HG03060 (cell line): ENCODE results near the gene PLXDC1.
"Not testable (repeated sequence)": the region's sequence is repeated elsewhere in the genome, so short reads cannot be mapped to it uniquely, and the experiment has no call there.

Experiments used
- ATAC-seq: cut with Tn5 transposase; IDR thresholded peaks from one replicate; pipeline ENCODE4 v1.9.1; 2021; ENCODE audit warnings: low read depth, moderate number of reproducible peaks; ENCODE audit not compliant: unreplicated experiment

Gene PLXDC1

DNA sequence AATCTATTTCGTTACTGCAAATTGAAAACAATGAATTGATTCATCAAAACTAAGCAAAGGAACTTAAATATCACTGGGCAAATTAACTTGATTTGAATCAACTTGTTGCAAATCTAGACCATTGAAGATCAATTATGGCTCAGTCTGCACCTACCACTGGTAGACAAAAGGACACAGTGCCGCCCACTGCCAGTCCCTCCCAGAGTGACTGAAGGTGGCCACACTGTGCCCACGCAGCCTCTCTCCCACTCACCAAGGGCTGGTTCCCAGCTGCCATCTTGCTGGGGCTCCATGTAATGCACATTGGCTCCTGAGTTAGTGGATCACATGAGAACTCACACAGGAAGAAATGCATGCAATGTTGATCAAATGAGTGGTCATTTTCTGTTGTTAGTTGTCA, 78.1 kb downstream of the PLXDC1 start:
- ATAC-seq, result no peak

GRCh38 chr17:39071573-39071972, 79.9 kb downstream of the PLXDC1 start:
- ATAC-seq, result no peak

DNA sequence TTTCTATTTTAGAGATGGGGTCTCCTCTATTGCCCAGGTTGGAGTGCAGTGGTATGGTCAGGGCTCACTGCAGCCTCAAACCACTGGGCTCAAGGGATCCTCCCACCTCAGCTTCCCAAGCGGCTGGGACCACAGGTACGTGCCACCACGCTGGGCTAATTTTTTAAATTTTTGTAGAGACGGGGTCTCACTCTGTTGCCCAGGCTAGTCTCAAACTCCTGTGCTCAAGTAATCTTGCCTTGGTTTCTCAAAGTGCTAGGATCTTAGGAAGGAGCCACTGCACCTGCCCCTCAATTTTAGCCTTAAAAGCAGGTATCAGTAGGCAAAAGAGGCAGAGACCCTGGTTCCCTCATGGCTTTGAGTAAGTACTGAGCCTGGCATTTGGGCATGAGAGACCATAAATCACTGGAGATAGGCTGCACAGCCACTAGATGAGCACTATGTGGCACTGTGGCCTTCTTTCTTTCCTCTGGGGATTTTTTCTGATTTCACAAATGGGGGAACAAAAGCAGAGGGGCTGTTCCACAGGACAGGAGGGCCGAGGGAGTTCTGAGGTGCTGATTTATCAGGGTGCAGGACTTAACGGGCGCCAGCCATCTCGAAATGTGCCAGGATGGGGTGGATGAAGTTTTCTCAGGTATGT, 82.2 kb downstream of the PLXDC1 start:
- ATAC-seq, result no peak

- ATAC-seq, result no peak
Measured at GRCh38 chr17:39064819-39065218, 86.6 kb downstream of the PLXDC1 start.

DNA sequence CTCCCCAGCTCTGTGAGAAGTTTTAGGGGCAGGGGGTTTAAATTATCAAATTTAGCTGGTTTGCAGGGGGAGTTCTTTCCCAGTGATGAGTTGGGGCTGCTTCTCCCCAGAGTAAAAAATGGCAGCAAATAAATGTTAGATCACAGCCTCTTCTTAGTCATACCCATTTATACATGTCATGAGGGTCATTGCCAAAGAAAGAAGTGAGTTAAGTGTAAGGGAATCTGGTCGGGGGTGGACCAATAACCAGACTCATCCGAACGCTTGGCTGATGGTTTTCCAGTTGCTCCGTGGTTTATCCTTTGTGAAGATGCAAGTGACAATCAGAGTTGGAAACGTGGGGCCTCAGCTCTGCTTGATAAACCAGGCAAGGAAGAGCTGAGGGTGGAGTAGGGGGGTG, 87.1 kb downstream of the PLXDC1 start:
- no peak for ATAC-seq

DNA sequence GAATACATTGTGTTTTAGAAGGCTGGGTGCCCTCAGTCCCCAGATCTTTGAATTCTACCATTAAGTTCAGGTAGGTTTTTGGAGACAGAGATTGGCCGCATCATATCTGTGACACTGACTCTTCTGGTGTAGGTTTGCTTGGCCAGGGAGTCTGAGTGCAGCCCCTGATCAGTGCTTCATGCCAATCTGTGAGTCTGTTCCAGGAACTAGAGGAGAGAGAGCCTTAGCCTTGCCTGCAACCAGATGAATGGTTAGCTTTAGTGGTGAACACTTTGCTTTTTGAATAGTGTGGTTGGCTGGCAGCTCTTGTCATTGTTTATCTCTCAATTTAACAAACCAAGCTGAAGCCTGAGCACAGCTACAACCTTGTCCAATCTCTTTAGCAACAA, 87.8 kb downstream of the PLXDC1 start:
- no peak for ATAC-seq

DNA sequence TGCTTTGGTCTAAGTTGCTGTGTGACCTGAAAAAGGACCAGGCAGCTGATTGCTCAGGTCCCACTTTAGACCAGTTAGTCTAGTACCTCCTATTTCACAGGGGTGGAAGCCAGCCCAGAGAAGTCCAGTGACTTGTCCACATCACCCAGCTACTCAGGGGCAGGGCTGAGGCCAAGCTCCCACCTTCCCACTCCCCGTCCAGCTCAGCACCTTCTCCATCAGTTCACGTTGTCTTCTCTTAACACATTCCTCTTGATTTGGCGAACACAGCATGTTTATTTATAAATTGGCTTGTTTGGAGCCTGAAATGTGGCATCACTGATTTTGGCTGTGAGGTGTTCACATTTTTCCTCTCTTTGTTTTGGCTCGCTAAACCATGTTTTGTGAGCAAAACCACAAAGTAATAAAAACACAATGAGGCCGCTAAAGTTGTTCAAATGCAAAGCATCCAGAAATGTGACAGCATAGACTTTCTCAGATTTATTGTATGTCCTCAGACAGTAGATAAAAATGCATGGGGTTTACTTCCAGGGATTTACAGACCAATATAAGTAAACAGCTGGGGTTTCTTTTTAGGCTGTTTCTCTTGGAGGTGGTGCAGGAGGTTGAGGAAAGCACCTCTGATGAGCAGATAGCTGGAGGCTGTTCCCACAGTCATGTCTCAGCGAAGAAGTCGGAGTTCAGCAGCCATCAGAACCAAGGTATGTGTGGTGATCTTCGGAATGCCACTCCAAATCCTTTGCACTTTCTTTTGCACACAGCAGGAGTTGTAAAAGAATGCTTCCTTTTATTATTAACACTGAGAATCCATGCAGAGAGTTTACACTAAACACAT, 88.4 kb downstream of the PLXDC1 start:
- no peak for ATAC-seq

DNA sequence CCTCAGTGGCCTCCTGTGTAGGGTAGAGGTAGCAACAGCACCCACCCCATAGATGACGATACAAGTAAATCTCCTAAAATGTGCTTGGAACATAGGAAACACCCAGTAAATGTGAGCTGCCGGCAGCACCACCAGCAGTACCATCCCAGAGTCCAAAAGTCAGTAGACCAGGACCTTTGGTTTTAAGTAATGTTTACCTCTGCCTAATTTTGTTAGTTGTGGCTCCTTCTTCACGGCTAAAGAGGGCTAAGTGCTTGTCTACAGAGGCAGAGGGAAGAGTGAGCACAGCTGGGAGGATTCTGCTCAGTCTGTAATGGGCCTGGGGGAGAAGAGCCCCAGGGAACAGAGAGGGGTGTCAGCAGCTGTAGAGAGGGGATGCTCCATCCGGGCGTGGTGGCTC, 92.9 kb downstream of the PLXDC1 start:
- no peak for ATAC-seq

DNA sequence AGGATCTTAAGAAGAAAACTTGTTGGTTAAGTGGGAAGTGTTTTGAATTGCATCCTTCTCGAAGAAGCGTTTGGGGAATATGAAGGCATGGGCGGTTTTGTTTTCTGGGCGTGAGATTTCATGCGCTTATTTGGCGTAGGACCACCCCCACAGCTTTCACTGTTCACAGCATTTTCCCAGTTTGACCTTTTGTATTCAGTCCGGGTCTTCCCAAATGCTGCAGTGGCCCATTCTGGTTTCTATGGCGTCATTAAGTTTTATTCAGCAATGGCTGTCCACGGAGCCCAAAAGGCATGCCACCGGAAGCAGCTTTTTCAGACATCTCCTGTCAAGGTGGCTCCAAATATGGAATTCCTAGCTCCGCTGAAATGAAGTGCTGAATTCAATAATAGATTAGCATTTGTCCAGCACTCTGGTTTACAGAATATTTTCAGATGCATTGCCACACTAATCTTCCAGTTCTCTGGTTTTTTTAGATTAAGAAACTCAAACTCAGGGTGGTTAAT, 93.7 kb downstream of the PLXDC1 start:
- ATAC-seq, result no peak

- no peak for ATAC-seq
Measured at GRCh38 chr17:39054111-39054645, 97.3 kb downstream of the PLXDC1 start.

DNA sequence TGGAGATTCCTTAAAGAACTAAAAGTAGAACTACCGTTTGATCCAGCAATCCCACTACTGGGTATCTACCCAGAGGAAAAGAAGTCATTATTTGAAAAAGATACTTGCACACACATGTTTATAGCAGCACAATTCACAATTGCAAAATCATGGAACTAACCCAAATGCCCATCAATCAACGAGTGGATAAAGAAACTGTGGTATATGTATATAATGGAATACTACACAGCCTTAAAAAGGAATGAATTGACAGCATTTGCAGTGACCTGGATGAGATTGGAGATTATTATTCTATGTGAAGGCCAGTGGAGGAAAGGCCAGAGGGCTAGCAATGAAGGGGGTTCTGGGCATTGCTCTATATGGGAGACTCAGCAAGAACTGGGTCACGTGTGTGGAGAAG, 99.0 kb downstream of the PLXDC1 start:
- not testable (repeated sequence) for ATAC-seq

DNA sequence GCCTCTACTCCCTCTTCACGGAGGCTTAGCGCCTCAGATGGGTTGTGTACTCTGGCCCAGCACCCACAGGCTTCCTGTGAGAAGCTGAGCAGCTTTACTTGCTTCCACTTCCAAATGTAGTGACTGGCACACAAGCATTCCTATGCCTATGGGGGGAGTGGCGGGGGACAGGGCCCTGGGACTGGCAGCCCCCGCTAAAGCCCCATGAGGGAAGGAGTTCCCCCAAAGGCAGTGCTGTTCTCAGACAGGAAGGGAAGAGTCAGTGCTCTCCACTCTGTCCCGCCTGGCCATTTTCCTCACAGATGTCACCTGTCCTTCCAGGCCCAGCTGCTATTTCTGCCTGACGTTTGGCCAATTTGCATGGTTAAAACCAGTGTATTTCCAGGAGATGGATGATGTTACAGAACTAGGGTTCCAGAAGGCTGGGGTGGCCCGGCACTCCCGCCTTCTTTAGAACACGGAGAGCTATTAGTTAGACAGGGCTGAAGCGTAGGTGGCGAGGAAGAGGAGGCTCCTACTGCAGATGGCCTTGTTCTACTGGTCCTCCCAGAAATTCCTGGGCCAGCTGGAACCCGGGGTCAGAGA, 100.3 kb downstream of the PLXDC1 start:
- no peak for ATAC-seq

DNA sequence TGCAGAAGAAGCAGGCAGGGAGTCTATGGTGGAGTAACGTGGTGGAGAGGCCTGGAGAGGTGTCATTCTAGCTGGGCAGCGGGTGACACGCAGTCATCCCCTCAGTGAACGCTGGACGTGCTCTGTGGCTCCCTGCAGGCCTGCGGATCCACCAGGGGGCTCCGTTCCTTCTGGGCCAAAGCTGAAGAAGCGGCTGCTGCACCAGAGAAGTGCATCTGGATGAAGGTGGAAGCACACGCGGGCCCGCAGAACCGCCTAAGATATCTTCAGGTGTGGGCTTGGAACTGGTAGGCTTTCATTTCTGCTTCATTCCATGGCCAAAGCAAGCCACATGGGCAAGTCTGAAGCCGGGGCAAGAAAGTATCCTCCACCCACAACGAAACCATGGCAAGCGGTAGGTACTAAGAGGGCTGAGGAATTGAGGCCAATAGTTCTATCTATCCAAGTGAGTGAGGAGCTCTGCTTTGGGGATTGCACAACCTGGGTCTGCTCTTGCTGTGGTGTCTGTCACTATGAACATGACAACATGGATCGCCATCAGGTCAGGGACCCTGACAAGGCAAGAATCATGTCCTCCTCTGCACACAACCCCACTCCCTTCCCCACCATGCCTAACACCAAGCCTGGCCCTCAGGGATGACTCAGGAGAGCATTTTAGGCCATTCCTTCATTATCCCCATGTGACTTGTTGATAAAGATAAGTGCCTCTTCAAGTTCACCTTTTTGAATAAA, 105.3 kb downstream of the PLXDC1 start:
- no peak for ATAC-seq

DNA sequence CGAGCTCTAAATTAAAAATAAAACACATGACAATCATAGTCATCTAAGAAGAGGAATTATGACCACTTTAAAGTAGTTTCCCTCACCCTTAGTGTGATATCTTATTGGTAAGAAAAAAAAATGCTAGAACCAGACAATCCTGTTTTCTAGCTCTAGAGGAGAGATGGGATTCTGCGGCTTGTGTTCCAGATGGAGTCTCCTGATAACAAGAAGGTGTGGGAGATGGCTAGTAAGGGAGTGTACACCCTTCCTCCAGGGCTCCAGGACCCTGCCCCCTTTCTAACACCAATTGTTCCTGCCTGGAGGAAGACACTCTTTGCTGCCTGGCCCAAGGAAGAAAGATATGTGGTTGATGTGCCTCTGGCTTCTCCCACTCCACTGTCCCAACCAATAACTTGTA, 115.4 kb downstream of the PLXDC1 start:
- ATAC-seq, result no peak

DNA sequence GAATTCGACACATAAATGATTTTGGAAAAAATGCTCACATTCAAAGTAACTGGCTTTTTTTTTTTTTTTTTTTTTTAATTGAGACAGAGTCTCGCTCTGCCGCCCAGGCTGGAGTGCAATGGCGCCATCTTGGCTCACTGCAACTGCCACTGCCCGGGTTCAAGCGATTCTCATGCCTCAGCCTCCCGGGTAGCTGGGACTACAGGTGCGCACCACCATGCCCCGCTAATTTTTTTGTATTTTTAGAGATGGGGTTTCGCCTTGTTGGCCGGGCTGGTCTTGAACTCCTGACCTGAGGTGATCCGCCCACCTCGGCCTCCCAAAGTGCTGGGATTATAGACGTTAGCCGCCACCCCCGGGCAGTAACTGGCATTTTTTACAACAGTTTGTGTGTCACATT, 115.9 kb downstream of the PLXDC1 start:
- ATAC-seq, result not testable (repeated sequence)

DNA sequence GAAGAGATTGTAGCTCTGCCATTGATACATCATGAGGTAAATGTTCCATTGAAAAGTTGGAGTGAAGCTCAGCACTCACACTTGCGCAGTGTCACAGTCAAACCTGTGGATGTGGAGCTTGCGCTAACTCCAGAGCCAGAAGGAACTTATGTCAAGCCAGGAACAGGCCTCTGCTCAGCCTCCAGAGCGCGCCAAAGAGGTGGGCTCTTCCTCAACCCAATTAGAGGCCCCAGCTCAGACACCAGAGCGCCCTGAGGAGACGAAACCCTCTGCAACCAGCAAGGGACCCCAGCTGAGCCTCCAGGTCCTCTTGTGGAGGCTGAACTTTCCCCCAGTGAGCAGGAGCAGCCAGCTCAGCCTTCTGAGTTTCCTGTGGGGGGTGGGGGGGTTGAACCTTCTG, 122.7 kb downstream of the PLXDC1 start:
- ATAC-seq, result no peak

- no peak for ATAC-seq
Measured at GRCh38 chr17:39027455-39028035, 123.9 kb downstream of the PLXDC1 start.

- no peak for ATAC-seq
Measured at GRCh38 chr17:39026980-39027451, 124.4 kb downstream of the PLXDC1 start.

DNA sequence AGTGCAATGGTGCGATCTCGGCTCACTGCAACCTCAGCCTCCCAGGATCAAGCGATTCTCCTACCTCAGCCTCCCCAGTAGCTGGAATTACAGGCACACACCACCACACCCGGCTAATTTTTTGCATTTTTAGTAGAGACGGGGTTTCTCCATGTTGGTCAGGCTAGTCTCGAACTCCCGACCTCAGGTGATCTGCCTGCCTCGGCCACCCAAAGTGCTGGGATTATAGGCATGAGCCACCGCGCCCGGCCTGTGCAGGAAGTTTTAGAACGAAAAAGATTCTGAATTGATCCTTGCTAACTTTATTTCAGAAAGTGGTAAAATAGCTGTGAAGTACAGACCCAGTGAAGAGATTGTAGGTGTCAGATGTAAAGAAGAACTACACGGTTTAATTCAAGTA, 125.1 kb downstream of the PLXDC1 start:
- not testable (repeated sequence) for ATAC-seq

- ATAC-seq, result no peak
Measured at GRCh38 chr17:39022924-39023323, 128.5 kb downstream of the PLXDC1 start.
